Activated T-cell treated with anti-CD3 and anti-CD28 coated beads, Interleukin-2, amount 50 U/mL, for 48 hours (primary cell): ENCODE data around the gene MAN1A2.
"Not testable (repeated sequence)": the region's sequence is repeated elsewhere in the genome, so short reads cannot be mapped to it uniquely, and the experiment has no call there.

Experiments
- DNase-seq, 2 experiments: peaks; one replicate each; pipeline ENCODE4 v3.0.0-alpha.2; 2020

Gene MAN1A2

DNA sequence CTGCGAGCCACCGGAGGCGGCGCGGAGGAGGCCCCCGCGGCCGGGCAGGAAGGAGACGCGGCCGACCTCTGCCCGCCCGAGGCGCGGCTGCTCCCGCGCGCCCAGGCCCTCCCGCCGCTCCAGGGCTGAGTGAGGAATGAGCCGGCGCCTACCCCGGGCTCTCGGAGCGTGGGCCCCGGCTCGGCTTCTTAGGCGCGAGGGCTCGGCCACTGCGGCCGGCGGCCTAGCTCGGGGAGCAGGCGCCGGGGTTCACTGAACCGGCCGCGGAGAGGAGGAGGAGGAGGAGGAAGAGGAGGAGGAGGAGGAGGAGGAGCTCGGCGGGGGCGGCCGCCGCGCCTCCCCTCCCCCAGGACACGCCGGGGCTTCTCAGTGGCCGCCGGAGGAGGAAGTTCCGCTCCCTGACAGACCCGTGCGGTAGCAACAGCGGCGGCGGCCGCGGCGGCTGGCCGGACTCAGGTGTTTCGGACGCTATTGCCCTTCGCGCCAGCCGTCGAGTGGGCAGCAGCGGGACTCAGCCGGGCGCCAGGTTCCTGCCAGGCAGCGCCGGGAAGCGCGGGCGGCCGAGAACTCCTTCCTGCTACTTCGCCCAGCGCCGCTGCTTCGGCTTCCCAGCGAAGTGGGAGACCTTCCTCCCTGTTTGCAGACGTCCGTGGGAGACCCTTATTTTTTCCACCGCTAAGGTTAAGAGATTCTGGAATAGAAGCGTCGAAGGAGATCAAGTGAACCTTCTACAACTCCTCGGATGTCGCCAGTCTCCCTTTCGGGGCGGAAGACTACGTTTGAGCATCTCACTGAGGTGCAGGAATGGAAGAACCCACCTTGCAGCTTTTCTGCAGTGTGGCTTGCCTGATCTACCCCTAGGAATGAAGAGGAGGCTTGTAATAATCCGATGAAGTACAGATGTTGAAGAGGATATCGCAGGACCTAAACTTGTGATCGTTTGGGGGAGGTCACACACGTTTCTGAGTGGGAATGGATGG lies at the start of gene MAN1A2:
MAN1A2 (plus strand) TSS at position 404 of the 980 bp plus-strand sequence. CDS start 735 bp downstream, outside the sequence.
- peak; percentile 75 to 81 for DNase-seq

DNA sequence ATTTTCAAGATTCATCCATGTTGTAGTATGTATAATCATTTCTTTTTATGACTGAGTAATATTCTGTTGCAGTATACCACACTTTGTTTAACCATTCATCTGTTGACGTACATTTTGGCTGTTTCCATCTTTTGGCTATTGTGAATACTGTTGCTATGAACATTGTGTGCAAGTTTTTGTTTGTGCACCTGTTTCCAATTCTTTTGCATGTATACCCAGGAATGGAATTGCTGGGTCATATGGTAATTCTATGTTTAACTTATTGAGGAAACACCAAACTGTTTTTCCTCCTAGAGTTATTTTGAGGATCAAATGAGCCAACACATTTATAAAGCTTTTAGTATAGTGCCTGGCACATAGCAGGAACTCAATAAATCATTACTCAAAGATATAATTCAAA lies 49.2 kb upstream of the MAN1A2 start:
- no peak for DNase-seq

DNA sequence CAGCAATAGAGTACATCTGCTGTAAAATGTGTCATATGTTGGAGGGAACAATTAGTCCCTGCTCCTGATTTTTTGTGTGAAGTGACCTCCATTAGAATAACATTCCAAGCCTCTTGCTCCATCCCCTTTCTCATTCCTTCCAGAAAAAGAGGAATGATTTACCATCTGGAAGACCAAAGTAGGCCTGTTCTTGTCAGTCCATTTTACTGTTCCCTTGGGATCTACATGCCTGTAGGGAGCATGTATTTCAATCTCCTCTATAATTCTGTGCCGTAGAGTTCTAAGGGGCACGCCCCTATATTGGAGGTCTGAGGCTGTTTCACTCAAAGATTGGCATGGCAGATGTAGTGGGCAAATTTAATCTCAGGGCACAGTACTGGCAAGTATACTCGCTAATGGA lies 48.8 kb upstream of the MAN1A2 start:
- no peak for DNase-seq

DNA sequence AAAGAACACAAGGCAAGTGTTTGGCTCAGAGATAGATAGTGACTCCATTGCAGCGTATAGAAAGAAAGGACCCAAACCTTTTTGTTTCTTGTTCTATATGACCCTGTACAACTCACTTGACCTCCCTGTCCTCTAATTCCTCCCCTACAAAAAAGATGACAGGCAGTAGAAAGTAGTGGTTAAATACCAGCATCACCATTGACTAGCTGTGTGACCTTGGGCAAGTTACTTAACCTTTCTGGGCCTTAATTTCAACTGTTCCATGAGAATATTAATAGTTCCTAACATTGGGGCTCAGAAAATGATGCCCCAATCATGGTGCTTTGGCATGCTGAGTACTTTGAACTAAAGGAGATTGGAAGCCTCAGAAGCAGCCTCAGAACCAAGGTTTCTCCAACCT lies 46.7 kb upstream of the MAN1A2 start:
- no peak for DNase-seq

DNA sequence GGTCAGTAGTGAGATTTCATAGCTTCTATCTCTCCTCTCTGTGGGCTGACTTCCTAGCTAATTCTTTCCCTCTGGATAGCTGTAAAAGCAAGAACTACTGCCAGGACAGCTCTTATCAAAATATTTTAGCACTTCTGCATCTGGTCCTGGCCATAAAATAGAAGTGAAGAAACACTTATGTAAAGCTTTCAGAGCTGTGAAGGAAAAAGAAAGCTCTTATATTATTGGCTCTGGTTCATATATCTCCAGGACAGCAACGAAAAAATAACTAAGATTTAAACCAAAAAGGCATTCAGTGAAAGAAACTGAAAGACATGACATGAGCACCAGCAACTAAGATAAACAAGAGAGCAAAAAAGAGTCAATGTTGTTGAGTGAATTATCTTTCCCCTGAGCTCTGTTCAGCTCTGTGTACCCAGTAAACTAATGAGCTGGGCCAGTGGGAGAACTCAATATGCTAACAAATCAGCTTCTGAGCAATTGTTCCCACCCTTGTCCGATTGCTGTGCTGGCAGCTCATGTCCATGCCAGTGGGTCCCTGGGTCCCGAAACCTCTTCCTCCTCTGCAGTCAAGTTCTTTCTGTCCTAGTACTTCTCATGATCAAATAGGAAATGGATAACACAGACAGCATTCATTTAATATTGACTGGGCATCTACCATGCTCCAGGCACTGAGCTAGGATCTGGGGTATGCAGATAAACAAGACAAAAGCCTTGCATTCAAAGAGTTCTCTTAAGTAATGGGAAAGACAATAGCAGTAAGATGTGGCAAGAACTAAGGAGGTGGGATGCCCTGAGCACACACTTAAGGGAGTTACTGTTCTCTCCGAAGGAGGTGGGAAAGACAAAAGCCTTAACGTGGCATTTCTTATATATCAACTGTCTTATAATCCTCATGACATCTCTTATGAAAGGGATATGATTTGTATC lies 45.3 kb upstream of the MAN1A2 start:
- DNase-seq = no peak

DNA sequence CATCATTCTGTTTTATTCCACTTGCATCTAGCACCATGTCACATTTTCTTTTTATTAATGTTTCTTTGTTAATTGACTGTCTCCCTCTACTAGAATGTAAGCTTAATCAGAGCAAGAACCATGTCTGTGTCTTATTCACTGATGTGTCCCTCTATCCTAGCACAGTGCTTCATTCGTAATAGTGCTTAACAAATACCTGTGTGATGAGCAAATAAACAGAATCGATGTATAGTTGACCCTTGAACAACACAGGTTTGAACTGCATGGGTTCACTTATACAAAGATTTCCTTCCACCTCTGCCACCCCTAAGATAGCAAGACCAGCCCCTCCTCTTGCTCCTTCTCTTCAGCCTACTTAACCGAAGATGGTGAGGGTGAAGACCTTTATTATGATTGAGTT lies 42.9 kb upstream of the MAN1A2 start:
- DNase-seq = no peak

DNA sequence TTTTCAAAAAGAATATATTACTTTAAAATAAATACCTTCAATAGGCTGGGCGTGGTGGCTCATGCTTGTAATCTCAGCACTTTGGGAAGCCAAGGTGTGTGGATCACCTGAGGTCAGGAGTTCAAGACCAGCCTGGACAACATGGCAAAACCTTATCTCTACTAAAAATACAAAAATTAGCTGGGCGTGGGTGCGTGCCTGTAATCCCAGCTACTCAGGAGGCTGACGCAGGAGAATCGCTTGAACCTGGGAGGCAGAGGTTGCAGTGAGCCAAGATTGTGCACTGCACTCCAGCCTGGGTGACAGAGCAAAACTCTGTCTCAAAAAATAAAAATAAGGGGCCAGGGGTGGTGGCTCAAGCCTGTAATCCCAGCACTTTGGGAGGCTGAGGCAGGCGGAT lies 41.2 kb upstream of the MAN1A2 start:
- not testable (repeated sequence) for DNase-seq

DNA sequence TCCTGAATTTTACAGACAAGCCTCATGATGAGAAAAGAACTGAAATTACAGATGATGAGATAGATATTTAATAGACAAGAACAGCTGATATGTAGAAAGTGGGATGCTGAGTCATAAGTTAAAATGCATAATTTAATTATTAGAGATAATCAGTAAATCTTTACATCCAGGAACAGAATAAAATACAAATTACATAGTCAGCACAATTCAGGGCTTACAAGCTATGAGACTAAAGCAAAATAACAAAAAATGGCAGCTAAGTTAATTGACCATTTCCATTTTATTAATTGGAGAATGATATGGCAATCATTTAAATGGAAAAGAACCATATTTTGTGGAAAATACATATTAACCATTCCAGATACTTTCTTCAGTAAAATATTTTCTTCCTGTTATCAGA lies 40.2 kb upstream of the MAN1A2 start:
- no peak for DNase-seq

DNA sequence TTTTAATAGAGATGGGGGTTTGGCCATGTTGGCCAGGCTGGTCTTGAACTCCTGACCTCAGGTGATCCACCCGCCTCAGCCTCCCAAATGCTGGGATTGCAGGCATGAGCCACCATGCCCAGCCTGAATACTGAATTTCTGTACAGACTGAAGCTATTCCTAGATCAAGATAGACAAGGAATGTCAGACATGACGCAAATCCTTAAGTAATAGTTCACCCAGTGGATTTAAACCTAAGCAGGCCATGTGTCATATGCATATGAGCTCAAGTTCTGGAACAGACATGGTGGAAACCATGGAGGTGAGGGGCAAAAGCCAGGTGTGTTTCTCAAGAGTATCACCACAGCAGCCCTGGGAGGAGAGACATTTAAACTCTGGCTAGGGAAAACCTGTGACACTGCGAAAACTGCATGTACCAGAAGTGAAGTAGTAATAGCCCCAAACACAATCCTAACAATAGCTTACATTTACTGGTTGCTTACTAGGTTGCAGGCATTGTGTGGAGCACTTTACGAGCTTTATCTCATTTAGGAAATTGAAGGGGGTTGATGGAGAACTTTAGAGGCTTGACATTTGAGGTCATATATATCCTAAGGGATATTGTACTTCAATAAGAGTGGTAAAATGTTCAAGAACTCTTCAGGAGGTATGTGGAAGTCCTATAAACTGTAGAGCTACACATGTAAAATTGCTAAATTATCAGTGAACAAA lies 31.7 kb upstream of the MAN1A2 start:
- no peak for DNase-seq

DNA sequence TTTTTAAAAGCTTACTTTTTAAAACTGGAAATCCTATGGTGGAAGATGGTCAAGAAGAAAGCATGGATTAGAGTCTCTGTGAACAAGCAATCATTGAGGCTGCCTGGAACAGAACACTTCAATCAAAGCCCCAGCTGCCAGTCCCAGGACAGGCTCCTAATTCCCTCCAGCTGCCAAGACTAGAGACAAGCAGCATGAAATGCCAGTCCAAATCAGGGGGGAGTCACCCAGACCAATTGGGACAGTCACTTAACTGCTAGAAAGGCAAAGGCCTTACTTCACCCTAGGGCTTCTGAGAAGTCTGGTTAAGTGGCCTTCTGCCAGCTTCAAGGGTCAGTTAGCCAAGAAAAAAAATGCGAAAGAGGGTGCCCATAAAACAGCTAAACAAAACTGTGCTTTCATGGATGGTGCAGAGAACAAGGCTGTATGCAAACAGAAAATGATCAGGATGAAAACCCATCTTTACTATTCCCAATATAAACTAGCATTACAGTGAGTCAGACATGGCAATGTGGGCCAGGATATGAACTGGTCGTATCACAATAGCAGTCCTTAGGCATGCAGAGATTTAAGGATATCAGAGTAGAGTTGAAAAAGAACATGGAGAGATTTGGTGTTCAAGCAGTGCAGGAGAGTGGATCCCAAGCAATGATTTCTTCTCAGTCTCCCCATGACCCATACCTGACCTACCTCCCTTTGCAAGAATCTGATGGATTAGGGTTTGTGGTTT lies 31.0 kb upstream of the MAN1A2 start:
- DNase-seq = no peak

DNA sequence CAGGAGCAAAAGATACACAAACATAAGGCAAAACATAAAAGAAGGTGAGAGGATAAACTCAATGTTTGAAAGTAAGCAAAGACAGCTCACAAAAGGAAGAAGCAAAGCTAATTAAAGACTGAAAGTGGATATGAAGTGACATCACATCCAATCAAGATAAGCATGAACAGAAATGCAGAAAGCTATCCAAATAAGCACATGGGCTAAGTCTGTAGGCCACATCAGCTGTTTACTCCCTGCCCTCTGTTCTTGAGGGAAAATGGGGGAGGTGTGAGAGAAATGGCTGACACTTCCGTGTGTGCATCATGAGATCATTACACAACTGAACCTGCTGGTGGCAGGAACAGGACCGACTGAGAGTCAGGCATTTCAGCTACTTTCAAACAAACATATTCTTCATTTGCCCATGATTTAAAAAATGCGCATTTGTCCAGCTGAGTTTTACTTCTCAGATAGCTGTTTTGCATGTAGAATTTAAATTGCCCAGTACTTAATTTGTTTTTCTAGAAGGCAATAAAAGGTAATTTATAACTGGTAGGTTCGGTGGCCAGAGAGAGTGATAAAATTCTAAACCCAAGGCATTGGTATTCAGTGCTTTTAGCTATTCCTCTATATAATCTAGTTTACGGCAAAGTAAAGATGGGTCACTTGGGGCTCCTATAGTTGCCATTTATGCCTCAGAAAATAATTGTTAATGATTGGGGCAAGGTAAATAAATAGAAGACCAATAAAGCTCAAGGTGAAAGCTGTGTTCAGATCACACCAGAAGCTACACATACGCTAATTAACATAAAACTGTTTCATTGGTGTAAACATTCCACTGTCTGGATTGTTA lies 27.2 kb upstream of the MAN1A2 start:
- DNase-seq = no peak

DNA sequence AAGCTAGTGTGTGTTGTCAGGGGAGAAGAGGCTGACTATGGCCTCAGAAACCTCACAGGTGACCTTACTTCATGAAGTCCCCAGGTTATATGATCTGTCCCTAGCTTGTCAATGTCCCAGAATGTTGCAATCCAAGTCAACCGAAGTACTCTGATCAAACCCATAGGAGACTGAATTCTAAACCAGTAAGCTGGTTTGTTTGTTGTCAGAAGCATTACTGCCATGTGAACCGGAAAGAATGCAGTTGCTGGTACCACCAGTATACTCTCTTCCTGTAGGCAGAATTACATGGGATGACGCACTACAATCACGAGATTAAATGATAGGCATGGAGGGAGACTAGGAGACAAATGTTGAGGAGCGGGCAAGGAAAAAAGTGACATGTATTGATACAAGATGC lies 26.1 kb upstream of the MAN1A2 start:
- DNase-seq = no peak

DNA sequence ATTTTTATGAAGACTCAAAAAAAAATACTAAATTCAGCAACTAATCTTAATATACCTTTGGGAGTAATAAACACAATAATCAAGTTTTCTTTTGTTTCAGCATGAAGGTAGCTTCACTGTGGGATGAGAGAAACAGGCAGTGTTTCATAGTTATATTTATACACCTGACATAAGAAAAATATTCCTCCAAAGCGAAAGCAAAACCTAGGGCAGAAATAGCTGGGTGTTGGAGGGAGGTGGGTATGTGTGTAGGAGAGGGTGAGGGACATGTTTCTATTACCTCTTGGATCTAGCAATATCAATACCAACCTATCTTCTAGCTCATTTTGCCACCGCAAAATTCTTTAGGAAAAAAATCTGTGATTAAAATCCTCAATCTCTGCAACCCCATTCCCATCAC lies 24.9 kb upstream of the MAN1A2 start:
- DNase-seq = no peak

DNA sequence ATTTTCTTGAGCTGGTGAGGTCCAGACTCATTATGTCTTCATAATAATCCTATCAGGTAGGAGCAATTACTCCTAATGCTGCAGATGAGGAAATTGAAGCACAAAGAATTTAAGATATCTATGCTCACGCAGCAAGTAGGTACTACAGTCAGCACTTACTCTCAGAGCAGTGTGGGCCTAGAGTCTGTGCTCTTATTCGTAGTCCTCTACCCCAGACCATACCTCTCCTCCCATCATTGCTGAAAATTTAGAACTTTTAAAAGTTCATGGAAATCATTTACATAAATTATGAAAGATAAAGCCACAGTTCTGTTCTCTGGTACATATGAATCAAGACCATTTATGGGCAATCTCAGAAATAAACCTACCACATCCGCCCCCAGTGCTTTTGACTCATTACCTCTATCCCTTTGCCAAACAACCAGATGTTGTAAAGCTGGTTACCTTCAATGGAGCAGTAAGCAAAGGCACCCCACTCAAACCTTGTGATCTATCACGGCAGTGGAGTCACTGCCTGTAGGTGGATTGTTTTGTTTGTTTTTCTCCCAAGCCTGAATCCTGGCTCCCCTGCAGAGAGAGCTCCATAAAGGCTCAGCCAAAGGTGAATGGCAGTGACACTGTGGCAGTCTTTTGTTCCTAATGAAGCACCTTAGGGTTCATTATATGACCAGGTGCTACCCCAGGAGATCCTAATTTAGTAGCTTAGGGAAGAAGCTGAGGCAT lies 20.9 kb upstream of the MAN1A2 start:
- no peak for DNase-seq

DNA sequence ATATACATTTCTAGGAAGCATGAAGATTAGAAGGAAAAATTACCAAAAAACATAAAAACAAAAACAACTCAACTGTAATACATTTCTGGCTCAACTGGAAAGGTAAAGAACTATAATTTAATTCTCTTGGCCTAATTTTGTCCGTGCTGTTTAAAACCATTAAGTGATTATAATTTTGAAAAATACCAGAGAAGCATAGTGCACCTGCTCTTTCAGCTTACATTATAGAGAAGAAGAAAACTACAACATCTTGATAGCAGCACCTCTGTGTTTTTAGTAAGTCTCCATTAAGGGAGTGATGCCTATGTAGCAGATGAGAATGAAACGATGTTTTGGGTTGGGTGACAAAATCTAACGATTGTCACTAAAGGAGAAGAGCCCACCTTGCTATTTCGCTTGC lies 19.3 kb upstream of the MAN1A2 start:
- no peak for DNase-seq

DNA sequence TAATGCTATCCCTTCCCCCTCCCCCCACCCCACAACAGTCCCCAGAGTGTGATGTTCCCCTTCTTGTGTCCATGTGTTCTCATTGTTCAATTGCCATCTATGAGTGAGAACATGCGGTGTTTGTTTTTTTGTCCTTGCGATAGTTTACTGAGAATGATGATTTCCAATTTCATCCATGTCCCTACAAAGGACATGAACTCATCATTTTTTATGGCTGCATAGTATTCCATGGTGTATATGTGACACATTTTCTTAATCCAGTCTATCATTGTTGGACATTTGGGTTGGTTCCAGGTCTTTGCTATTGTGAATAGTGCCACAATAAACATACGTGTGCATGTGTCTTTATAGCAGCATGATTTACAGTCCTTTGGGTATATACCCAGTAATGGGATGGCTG lies 14.6 kb upstream of the MAN1A2 start:
- DNase-seq = not testable (repeated sequence)

DNA sequence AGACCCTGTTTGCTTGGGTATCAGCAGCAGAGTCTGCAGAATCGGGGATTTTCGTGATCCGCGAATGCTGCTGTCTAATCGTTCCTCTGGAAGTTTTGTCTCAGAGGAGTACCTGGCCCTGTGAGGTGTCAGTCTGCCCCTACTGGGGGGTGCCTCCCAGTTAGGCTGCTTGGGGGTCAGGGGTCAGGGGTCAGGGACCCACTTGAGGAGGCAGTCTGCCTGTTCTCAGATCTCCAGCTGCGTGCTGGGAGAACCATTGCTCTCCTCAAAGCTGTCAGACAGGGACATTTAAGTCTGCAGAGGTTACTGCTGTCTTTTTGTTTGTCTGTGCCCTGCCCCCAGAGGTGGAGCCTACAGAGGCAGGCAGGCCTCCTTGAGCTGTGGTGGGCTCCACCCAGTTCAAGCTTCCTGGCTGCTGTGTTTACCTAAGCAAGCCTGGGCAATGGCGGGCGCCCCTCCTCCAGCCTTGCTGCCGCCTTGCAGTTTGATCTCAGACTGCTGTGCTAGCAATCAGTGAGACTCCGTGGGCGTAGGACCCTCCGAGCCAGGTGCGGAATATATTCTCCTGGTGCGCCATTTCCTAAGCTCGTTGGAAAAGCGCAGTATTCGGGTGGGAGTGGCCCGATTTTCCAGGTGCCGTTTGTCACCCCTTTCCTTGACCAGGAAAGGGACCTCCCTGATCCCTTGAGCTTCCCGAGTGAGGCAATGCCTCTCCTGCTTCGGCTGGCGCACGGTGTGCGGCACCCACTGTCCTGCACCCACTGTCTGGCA lies 9.2 kb upstream of the MAN1A2 start:
- DNase-seq = not testable (repeated sequence)

DNA sequence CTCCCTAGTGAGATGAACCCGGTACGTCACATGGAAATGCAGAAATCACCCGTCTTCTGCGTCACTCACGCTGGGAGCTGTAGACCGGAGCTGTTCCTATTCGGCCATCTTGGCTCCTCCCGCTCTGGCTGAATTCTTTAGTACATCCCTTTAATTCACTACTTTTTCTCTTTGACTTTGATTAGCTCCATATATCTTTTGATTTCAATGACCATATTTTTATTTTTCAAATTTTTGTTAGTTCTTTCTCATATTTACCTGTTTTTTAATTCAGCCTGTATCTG lies 8.7 kb upstream of the MAN1A2 start:
- DNase-seq = not testable (repeated sequence)

DNA sequence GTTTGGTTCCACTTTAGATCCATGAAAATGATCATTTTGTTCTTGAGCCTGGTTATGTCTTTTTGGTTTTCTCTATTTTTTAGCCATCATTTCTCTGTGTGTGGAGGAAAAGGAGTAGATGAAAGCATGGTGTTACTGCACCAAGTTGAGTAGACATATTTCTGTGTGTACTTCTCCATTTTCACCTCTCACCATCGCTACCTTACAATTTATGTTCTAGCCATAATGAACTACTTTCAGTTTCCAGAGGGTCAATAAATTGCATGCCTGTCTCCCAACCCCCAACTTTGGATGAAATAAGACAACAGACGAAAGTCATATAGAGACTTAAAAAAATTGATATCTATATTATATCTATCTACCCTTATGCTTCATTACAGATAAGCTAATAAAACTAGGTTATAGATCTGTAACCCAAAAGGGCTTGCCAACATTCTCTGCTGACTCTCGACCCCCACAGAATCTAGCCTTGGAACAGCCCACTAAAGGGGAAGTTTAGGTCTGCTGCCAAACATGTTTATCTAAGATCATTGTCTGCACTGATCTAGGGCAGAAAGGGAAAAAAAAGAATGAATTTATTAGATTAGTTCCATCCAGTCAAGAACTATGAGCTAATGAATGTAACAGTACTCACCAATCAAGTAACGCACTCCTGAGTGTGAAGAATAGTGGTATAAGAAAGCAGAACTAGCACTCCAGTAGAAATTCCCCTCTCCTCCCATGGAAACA lies 7.5 kb upstream of the MAN1A2 start:
- DNase-seq = no peak
